ENCODE data around the gene DDX3X. TPM values are rescaled to one million over a fixed set of nuclear protein-coding genes. Genes with fewer than 3 reads are reported as not detected.

DDX3X gene
- total and polyA plus RNA-seq, 2 of the 4 experiments (the other 2 are of a cell fraction), result 64.8 to 229 TPM

DNA sequence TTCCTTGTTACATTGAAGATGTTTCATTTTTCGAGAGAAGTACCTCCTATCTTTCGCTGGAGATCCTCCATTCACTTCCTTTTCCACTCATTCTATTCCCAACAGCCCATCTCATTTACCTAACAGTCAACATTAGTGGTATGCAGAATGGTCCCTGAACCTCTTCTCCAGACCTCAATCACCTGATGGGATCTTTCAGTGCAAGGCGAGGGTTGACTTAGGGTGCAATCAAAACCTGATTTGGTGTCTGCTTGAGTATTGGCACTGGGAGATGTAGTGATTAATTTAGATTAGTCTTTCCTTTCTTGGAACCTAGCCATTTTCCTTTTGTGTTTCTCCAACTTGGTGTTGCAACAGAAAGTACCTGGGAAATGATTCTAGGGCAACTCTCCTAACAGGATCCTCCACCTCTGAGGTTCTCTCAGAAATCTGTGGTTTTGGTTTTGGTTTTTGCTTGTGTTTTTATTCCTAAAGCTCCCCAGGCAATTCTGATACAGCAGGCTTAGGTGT, 18.4 kb downstream of the DDX3X start:
- peaks cover 21% of the 10 kb centered on the region for H3K36me3 ChIP-seq (ENCODE audit: control insufficient read depth, insufficient read depth, low read length)
- H2BK15ac ChIP-seq (ENCODE audit: low read depth, low read length), result no peak overlapping the region
- peak; percentile 8; the same call in 1 of the 2 replicates for ATAC-seq (ENCODE audit: low read depth)
- in situ Hi-C loops (cut with MboI; ENCODE audit: low sequenced_read_pairs), result no loop called here
- dilution Hi-C loops (cut with HindIII; ENCODE audit: low sequenced_read_pairs, unreplicated experiment), result no loop called here
- no CpG with 5 or more reads among the region's 3 CpGs for WGBS, 2 experiments (ENCODE audit: extremely low coverage in 2 of 2, insufficient read length in 1 of 2)
- H3K23ac ChIP-seq (ENCODE audit: low read depth, low read length), result no peak overlapping the region
- H4K5ac ChIP-seq (ENCODE audit: low read depth, low read length), result no peak overlapping the region
- no peak overlapping the region for H3K27ac ChIP-seq (ENCODE audit: insufficient read depth, low read length)
- BruUV-seq (replicated peaks), result no TSS peak
- no peak for DNase-seq
- H3K14ac ChIP-seq (replicated peaks; ENCODE audit: low read depth, low read length), result no peak overlapping the region
- H2BK5ac ChIP-seq (ENCODE audit: low read depth, low read length, poor library complexity, severe bottlenecking), result no peak overlapping the region
- no peak overlapping the region for H2AK9ac ChIP-seq (replicated peaks; ENCODE audit: low read depth, low read length, poor library complexity)
- no peak overlapping the region for H3K56ac ChIP-seq (ENCODE audit: extremely low read depth, insufficient read depth, low read length)
- peaks cover 30% of the 10 kb centered on the region; the same call in 1 of the 2 replicates for H4K20me1 ChIP-seq (ENCODE audit: insufficient read depth, low read length)
- no peak overlapping the region for H4K8ac ChIP-seq (ENCODE audit: low read depth in 2 of 2, low read length in 2 of 2)
- POLR2A ChIA-PET (ENCODE audit: unreplicated experiment), result no interaction called here
- peaks cover 4% of the 10 kb centered on the region for H3K9me1 ChIP-seq (ENCODE audit: insufficient read depth, low read length)
- CTCF ChIA-PET, result interaction anchor here (0.6 to 0.7 kb wide), 2 partner anchors 87 to 1449 kb away, joined by 3 to 4 read pairs; no protein-coding TSS in a partner anchor
- H3K4me3 ChIP-seq (ENCODE audit: insufficient read depth, low read depth, low read length), result no peak overlapping the region
- H2AFZ ChIP-seq (replicated peaks; ENCODE audit: low read length, poor library complexity), result no peak overlapping the region
- peaks cover 2% of the 10 kb centered on the region; the same call in 1 of the 2 replicates for H3K4me1 ChIP-seq (ENCODE audit: control insufficient read depth, insufficient read depth, low read length)
- no peaks in the 10 kb centered on the region for H3K9me3 ChIP-seq (ENCODE audit: control insufficient read depth, insufficient read depth, low read length)
- H3K9ac ChIP-seq (ENCODE audit: low read depth, low read length), result no peak overlapping the region
- no peaks in the 10 kb centered on the region for H3K27me3 ChIP-seq (ENCODE audit: control insufficient read depth, insufficient read depth, low read length)
- H2AK5ac ChIP-seq (ENCODE audit: low read depth, low read length), result no peak overlapping the region
- no peak overlapping the region for H3K4ac ChIP-seq (ENCODE audit: low read depth, low read length)
- no peak overlapping the region for H4K91ac ChIP-seq (ENCODE audit: insufficient read depth, low read depth, low read length)
- H3K4me2 ChIP-seq (ENCODE audit: low read depth, low read length), result no peak overlapping the region
- H2BK20ac ChIP-seq (ENCODE audit: low read depth, low read length), result no peak overlapping the region
- no peak overlapping the region for H2BK120ac ChIP-seq (ENCODE audit: low read depth, low read length)
- no peak overlapping the region for H3K18ac ChIP-seq (ENCODE audit: low read depth, low read length)
- intact Hi-C loops (cut with micrococcal nuclease), result loop anchor here (5.0 kb wide), 1 partner anchor 175 kb away; no protein-coding TSS in a partner anchor
- H3K79me1 ChIP-seq (ENCODE audit: low read depth in 1 of 2, low read length in 2 of 2), result peaks cover 3 to 11% of the 10 kb centered on the region in 2 experiments; a peak in 2 of 4 replicates
- TF ChIP-seq POLR2A (IDR thresholded peaks at IDR 0.05; ENCODE audit: low read depth, low read length) (no peak; the same call in none of the 2 replicates), MXI1 (IDR thresholded peaks at IDR 0.05; ENCODE audit: borderline replicate concordance, low read depth, low read length) (no peak)

Data from IMR-90 (cell line).